Measurements from ENCODE around the gene TOX2. TPM values are rescaled to one million over a fixed set of nuclear protein-coding genes. Genes with fewer than 3 reads are reported as not detected.

The TOX2 gene
- total and polyA plus RNA-seq, 4 donors, result 1.2 to 15.4 (median 9.0) TPM

DNA sequence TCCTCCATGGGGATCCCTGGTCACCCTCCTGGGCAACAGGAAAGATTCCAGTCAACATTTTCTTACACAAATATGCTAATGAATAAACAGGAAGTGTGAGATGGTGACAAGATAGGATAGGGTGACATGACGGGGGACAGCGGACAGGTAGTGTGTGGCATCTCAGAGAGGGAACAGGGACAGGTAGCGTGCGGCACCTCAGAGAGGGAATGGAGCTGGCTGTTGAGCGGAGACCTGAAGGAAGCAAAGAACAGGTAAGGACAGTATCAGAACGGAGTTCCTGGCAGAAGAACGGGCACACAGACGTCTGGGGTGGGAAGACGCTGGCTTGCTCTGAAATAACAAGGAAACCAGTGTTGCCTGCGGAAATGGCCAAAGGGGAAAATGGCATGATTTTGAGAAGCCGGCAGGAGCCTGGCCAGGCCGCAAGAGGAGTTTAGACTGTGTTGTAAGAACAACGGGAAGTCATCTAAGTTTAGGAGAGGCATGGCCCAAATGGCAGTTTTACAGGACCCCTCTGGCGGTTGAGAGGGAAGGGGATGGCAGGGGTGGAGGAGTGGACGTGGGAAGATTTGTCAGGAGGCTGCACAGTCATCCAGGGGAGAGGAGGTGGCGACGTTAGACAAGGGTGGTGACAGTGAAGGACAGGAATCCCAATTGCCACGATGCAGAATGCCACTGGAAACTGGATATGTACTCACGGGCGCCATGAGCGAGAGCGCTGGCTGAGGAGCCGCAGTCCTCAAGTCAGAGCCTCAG is 160.7 kb downstream of the TOX2 start:
- no peak for DNase-seq (ENCODE audit: low read depth in 4 of 6, low spot score in 6 of 6)
- no peaks in the 10 kb centered on the region for H3K36me3 ChIP-seq (ENCODE audit: control insufficient read depth, insufficient read depth, low read length)
- H3K4me3 ChIP-seq (ENCODE audit: low read depth, low read length), result no peak overlapping the region
- H3K27me3 ChIP-seq (ENCODE audit: control insufficient read depth, insufficient read depth, low read length), result no peaks in the 10 kb centered on the region
- H3K4me1 ChIP-seq (ENCODE audit: control insufficient read depth, insufficient read depth, low read length), result peaks cover 28% of the 10 kb centered on the region
- WGBS (ENCODE audit: insufficient coverage), result 92% methylated on average over 23 of the region's 23 CpGs
- H3K9me3 ChIP-seq (ENCODE audit: control insufficient read depth, insufficient read depth, low read length), result no peaks in the 10 kb centered on the region
- no peak overlapping the region for H3K27ac ChIP-seq (ENCODE audit: low read depth, low read length)

DNA sequence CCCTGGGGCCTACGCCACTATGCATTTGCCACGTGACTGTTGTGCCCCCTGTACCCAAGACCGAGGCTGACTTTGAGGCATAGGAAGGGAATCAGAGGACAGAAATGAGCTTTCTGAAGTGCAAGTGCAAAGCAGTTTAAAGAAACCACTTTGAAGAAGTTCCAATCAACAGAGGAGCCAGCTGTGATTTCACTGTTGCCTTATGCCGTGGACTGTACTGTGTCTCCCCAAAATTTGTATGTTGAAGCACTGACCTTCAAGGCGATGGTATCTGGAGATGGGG is 161.2 kb downstream of the TOX2 start:
- 95% methylated on average over 3 of the region's 5 CpGs for WGBS (ENCODE audit: insufficient coverage)
- Histone ChIP-seq H3K27ac (ENCODE audit: low read depth, low read length) (no peak overlapping the region), H3K4me1 (ENCODE audit: control insufficient read depth, insufficient read depth, low read length) (peaks cover 23% of the 10 kb centered on the region), H3K4me3 (ENCODE audit: low read depth, low read length) (no peak overlapping the region), H3K9me3 (ENCODE audit: control insufficient read depth, insufficient read depth, low read length) (no peaks in the 10 kb centered on the region), H3K36me3 (ENCODE audit: control insufficient read depth, insufficient read depth, low read length) (no peaks in the 10 kb centered on the region), H3K27me3 (ENCODE audit: control insufficient read depth, insufficient read depth, low read length) (no peaks in the 10 kb centered on the region)
- DNase-seq (ENCODE audit: low read depth in 4 of 6, low spot score in 6 of 6), result no peak

- DNase-seq (ENCODE audit: low read depth in 4 of 6, low spot score in 6 of 6), result no peak
- Histone ChIP-seq H3K9me3 (ENCODE audit: control insufficient read depth, insufficient read depth, low read length) (no peaks in the 10 kb centered on the region), H3K36me3 (ENCODE audit: control insufficient read depth, insufficient read depth, low read length) (no peaks in the 10 kb centered on the region), H3K4me3 (ENCODE audit: low read depth, low read length) (no peak overlapping the region), H3K4me1 (ENCODE audit: control insufficient read depth, insufficient read depth, low read length) (peaks cover 23% of the 10 kb centered on the region), H3K27me3 (ENCODE audit: control insufficient read depth, insufficient read depth, low read length) (no peaks in the 10 kb centered on the region), H3K27ac (ENCODE audit: low read depth, low read length) (no peak overlapping the region)
- 97% methylated on average over 9 of the region's 10 CpGs for WGBS (ENCODE audit: insufficient coverage)
Observed at GRCh38 chr20:44079291-44079690, 164.6 kb downstream of the TOX2 start.

DNA sequence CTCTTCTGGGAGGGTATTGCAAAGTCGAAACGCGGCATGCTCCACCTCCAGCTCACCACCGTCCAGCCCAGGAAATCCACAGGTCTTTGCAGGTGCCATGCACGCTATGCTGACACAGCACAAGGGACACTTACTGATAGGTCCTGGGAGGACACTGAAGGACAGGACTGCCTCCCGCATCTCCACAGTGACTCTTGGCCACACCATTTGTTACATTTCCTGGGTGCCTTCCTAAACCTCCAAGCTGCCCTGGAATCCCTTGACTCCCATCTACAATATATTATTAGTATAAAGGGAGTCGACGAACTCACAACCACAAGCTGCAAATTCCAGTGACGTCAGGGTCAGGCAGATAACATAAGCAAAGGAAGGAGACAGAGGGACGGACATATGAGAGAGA is 165.4 kb downstream of the TOX2 start:
- H3K36me3 ChIP-seq (ENCODE audit: control insufficient read depth, insufficient read depth, low read length), result no peaks in the 10 kb centered on the region
- no peaks in the 10 kb centered on the region for H3K9me3 ChIP-seq (ENCODE audit: control insufficient read depth, insufficient read depth, low read length)
- no peak overlapping the region for H3K27ac ChIP-seq (ENCODE audit: low read depth, low read length)
- H3K4me3 ChIP-seq (ENCODE audit: low read depth, low read length), result no peak overlapping the region
- WGBS (ENCODE audit: insufficient coverage), result 90% methylated on average over 5 of the region's 10 CpGs
- H3K27me3 ChIP-seq (ENCODE audit: control insufficient read depth, insufficient read depth, low read length), result no peaks in the 10 kb centered on the region
- DNase-seq (ENCODE audit: low read depth in 4 of 6, low spot score in 6 of 6), result no peak
- H3K4me1 ChIP-seq (ENCODE audit: control insufficient read depth, insufficient read depth, low read length), result peaks cover 16% of the 10 kb centered on the region

DNA sequence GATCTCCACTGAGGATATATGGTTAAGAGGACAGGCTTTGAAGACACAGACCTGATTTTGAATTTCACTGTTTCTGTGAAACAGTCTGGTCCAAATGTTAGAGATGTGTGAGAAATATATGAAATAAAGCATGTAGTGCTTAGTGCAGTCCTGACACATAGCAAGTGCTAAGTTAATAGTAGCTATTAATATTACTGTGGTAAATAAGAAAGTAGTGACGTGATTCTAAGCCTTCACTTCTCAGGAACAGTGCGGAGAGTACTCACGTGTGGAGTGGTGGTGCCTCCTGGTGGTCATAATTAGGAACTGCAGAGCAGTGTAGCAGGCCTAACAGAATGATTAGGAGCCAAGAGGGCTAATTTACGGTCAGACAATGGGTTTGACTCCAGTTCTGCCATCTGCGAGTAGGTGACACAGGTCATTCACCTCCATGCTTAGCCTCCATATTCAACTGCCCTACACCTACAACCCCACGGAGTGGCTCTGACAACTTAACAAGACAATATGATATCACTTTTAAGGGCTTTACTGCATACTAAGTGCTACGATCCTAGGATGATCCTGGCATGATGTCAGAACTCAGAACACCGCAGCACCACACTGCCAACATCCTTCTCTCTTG is 166.1 kb downstream of the TOX2 start:
- H3K27ac ChIP-seq (ENCODE audit: low read depth, low read length), result no peak overlapping the region
- H3K4me1 ChIP-seq (ENCODE audit: control insufficient read depth, insufficient read depth, low read length), result peaks cover 10% of the 10 kb centered on the region
- peak; percentile 57 to 94 (median 71) for DNase-seq (ENCODE audit: low read depth in 4 of 6, low spot score in 6 of 6)
- H3K9me3 ChIP-seq (ENCODE audit: control insufficient read depth, insufficient read depth, low read length), result no peaks in the 10 kb centered on the region
- H3K27me3 ChIP-seq (ENCODE audit: control insufficient read depth, insufficient read depth, low read length), result no peaks in the 10 kb centered on the region
- WGBS (ENCODE audit: insufficient coverage), result 8% methylated on average over 7 of the region's 8 CpGs
- H3K36me3 ChIP-seq (ENCODE audit: control insufficient read depth, insufficient read depth, low read length), result no peaks in the 10 kb centered on the region
- H3K4me3 ChIP-seq (ENCODE audit: low read depth, low read length), result no peak overlapping the region

DNA sequence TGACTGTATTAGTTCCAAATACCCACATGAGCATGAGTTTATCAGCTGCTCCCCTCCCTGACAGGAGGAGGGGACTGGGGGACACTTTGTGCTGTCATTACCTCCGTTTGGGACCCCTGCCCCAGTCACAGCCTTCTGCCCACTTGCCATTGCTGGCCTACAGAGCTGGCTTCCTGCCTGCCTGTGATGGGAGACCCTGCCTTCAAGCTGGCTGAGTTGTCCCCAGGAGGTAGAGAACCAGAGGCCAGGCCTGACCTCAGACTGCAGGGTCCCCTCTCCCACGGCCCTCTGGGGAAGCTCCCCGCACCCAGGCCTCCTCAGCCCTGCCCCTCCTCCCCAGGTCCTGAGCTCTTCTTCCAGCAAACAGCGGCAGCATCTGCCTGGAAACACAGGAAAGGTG is 166.8 kb downstream of the TOX2 start:
- 65% methylated on average over 4 of the region's 4 CpGs for WGBS (ENCODE audit: insufficient coverage)
- Histone ChIP-seq H3K4me3 (ENCODE audit: low read depth, low read length) (no peak overlapping the region), H3K27ac (ENCODE audit: low read depth, low read length) (no peak overlapping the region), H3K9me3 (ENCODE audit: control insufficient read depth, insufficient read depth, low read length) (no peaks in the 10 kb centered on the region), H3K27me3 (ENCODE audit: control insufficient read depth, insufficient read depth, low read length) (no peaks in the 10 kb centered on the region), H3K36me3 (ENCODE audit: control insufficient read depth, insufficient read depth, low read length) (no peaks in the 10 kb centered on the region), H3K4me1 (ENCODE audit: control insufficient read depth, insufficient read depth, low read length) (peaks cover 10% of the 10 kb centered on the region)
- no peak for DNase-seq (ENCODE audit: low read depth in 4 of 6, low spot score in 6 of 6)

DNA sequence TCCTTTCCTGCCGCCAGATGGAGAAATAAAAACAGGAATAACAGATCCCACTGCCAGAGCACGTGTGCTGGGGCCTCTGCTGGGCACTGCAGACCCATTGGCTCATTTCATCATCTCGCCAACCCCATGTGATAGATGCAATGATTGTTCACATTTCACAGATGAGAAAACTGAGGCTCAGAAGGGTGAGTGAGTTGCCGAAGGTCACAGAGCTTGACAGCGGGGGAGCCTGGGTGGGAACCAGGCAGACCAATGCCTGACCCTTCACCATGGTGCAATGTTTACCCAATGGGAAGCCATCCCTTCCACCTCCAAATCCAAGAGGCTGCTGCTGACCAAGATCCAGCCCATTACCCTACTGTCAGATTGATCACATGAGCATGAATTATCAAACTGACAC is 167.2 kb downstream of the TOX2 start:
- Histone ChIP-seq H3K27ac (ENCODE audit: low read depth, low read length) (no peak overlapping the region), H3K4me3 (ENCODE audit: low read depth, low read length) (no peak overlapping the region), H3K4me1 (ENCODE audit: control insufficient read depth, insufficient read depth, low read length) (peaks cover 13% of the 10 kb centered on the region), H3K36me3 (ENCODE audit: control insufficient read depth, insufficient read depth, low read length) (no peaks in the 10 kb centered on the region), H3K27me3 (ENCODE audit: control insufficient read depth, insufficient read depth, low read length) (no peaks in the 10 kb centered on the region), H3K9me3 (ENCODE audit: control insufficient read depth, insufficient read depth, low read length) (no peaks in the 10 kb centered on the region)
- no peak for DNase-seq (ENCODE audit: low read depth in 4 of 6, low spot score in 6 of 6)
- 85% methylated on average over 5 of the region's 5 CpGs for WGBS (ENCODE audit: insufficient coverage)

- no peak for DNase-seq (ENCODE audit: low read depth in 4 of 6, low spot score in 6 of 6)
- H3K4me1 ChIP-seq (ENCODE audit: control insufficient read depth, insufficient read depth, low read length), result peaks cover 22% of the 10 kb centered on the region
- 86% methylated on average over 8 of the region's 10 CpGs for WGBS (ENCODE audit: insufficient coverage)
Observed at GRCh38 chr20:44083220-44083933, 168.7 kb downstream of the TOX2 start.

GRCh38 chr20:44084439-44084838 is 169.8 kb downstream of the TOX2 start:
- H3K27ac ChIP-seq (ENCODE audit: low read depth, low read length), result no peak overlapping the region
- WGBS (ENCODE audit: insufficient coverage), result no CpG with 5 or more reads among the region's 2 CpGs
- no peak for DNase-seq (ENCODE audit: low read depth in 4 of 6, low spot score in 6 of 6)
- no peak overlapping the region for H3K4me3 ChIP-seq (ENCODE audit: low read depth, low read length)
- H3K4me1 ChIP-seq (ENCODE audit: control insufficient read depth, insufficient read depth, low read length), result peaks cover 22% of the 10 kb centered on the region
- H3K36me3 ChIP-seq (ENCODE audit: control insufficient read depth, insufficient read depth, low read length), result no peaks in the 10 kb centered on the region
- H3K9me3 ChIP-seq (ENCODE audit: control insufficient read depth, insufficient read depth, low read length), result no peaks in the 10 kb centered on the region
- H3K27me3 ChIP-seq (ENCODE audit: control insufficient read depth, insufficient read depth, low read length), result no peaks in the 10 kb centered on the region

More at GRCh38 chr20:44083220-44083933, 168.7 kb downstream of the TOX2 start:
- Histone ChIP-seq H3K27ac (ENCODE audit: low read depth, low read length) (no peak overlapping the region), H3K27me3 (ENCODE audit: control insufficient read depth, insufficient read depth, low read length) (no peaks in the 10 kb centered on the region), H3K9me3 (ENCODE audit: control insufficient read depth, insufficient read depth, low read length) (no peaks in the 10 kb centered on the region), H3K36me3 (ENCODE audit: control insufficient read depth, insufficient read depth, low read length) (no peaks in the 10 kb centered on the region), H3K4me3 (ENCODE audit: low read depth, low read length) (no peak overlapping the region)

- Histone ChIP-seq H3K4me1 (ENCODE audit: control insufficient read depth, insufficient read depth, low read length) (peaks cover 20% of the 10 kb centered on the region), H3K27me3 (ENCODE audit: control insufficient read depth, insufficient read depth, low read length) (no peaks in the 10 kb centered on the region), H3K36me3 (ENCODE audit: control insufficient read depth, insufficient read depth, low read length) (no peaks in the 10 kb centered on the region), H3K27ac (ENCODE audit: low read depth, low read length) (no peak overlapping the region), H3K4me3 (ENCODE audit: low read depth, low read length) (no peak overlapping the region), H3K9me3 (ENCODE audit: control insufficient read depth, insufficient read depth, low read length) (no peaks in the 10 kb centered on the region)
- DNase-seq (ENCODE audit: low read depth in 4 of 6, low spot score in 6 of 6), result no peak
- WGBS (ENCODE audit: insufficient coverage), result 93% methylated on average over 6 of the region's 7 CpGs
Observed at GRCh38 chr20:44084891-44085290, 170.2 kb downstream of the TOX2 start.
